Measurements from ENCODE around the gene PER3.

The PER3 gene

DNA sequence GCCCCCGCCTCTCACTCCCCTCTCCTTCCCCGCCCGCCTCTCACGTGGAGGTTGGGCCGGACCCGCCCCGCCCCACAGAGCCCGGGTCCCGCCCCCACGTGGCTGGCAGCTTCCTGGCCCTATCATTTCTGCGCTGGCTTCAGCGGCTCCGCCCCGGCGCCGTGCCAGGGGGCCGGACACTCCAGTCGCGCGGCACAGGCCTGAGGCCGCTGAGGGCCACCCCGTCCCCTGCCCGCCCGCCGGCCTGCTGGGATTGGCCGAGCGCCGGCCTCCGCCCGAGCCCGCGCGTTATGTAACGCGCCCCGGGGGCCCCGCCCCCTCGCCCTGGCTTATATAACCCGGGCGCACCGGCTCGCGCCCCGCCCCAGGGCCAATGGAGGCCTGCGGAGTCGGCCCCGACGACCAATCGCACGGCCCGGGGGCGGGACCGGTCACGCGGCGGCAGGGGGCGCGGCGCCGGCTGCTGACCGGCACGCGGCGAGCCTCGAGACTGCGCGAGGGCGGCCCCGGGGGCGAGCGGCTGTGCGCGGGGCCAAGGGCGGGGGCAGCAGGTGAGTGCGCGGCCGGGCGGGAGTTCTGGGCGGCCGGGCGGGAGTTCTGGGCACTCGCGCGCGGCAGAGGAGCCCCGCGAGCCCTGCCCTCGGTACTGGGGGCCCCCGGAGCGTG lies at the start of gene PER3:
Gene PER3, plus strand, starts transcription at position 466 of the 666 bp plus-strand sequence. CDS start 587 bp downstream, outside the sequence.
- H3K4me3 ChIP-seq (ENCODE audit: low read length), result peak within 1 kb of the TSS; percentile 47; the same call in 1 of the 2 replicates
- H3K27me3 ChIP-seq (ENCODE audit: control insufficient read depth, insufficient read depth, low read length), result no peaks in the 10 kb centered on the region
- no peaks in the 10 kb centered on the region for H3K9me3 ChIP-seq (ENCODE audit: control insufficient read depth, insufficient read depth, low read length)
- peak; percentile 82 for DNase-seq (ENCODE audit: low read depth, low spot score)
- no peaks in the 10 kb centered on the region for H3K4me1 ChIP-seq (ENCODE audit: control insufficient read depth, insufficient read depth, low read length)
- no peak within 1 kb of the TSS for H3K27ac ChIP-seq (ENCODE audit: low read length)
- no CpG with 5 or more reads among the region's 90 CpGs for whole genome bisulfite sequencing (ENCODE audit: insufficient coverage, insufficient read length)
- H3K36me3 ChIP-seq (ENCODE audit: control insufficient read depth, insufficient read depth, low read length), result no peaks in the 10 kb centered on the region; the same call in 1 of the 2 replicates

DNA sequence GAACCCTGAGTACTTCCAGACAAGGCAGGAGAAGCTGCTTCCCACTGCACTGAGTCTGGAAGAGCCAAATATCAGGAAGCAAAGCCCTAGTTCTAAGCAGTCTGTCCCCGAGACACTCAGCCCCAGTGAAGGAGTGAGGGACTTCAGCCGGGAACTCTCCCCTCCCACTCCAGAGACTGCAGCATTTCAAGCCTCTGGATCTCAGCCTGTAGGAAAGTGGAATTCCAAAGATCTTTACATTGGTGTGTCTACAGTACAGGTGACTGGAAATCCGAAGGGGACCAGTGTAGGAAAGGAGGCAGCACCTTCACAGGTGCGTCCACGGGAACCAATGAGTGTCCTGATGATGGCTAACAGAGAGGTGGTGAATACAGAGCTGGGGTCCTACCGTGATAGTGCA lies 46.0 kb upstream of the PER3 start:
- no CpG with 5 or more reads among the region's 6 CpGs for WGBS (ENCODE audit: insufficient coverage, insufficient read length)
- H3K4me1 ChIP-seq (ENCODE audit: control insufficient read depth, insufficient read depth, low read length), result no peaks in the 10 kb centered on the region
- H3K36me3 ChIP-seq (ENCODE audit: control insufficient read depth, insufficient read depth, low read length), result 0 out of 2 replicates have a peak, but pooled peaks cover 3% of the 10 kb centered on the region
- no peak overlapping the region for H3K27ac ChIP-seq (ENCODE audit: low read length)
- H3K4me3 ChIP-seq (ENCODE audit: low read length), result no peak overlapping the region
- DNase-seq (ENCODE audit: low read depth, low spot score), result no peak
- no peaks in the 10 kb centered on the region for H3K27me3 ChIP-seq (ENCODE audit: control insufficient read depth, insufficient read depth, low read length)
- H3K9me3 ChIP-seq (ENCODE audit: control insufficient read depth, insufficient read depth, low read length), result no peaks in the 10 kb centered on the region

DNA sequence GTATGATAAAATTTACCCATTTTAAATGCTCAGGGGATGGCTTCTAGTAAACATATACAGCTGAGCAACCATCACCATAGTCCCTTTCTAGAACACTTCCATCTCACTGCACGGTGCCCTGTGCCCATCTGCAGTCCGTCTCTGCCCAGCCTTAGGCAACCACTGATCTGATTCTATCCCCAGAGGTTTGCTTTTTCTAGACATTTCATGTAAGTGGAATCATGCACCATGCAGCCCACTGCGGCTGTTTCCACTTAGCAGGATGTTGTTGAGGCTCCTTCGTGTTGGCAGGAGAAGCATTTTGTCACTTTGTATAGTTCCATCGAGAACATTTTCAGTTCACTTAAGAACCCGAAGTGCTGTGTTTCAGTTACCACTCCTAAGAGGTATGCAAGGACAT lies 40.7 kb upstream of the PER3 start:
- WGBS (ENCODE audit: insufficient coverage, insufficient read length), result no CpG with 5 or more reads among the region's 6 CpGs
- Histone ChIP-seq H3K27me3 (ENCODE audit: control insufficient read depth, insufficient read depth, low read length) (no peaks in the 10 kb centered on the region), H3K4me3 (ENCODE audit: low read length) (no peak overlapping the region), H3K36me3 (ENCODE audit: control insufficient read depth, insufficient read depth, low read length) (no peaks in the 10 kb centered on the region; the same call in 1 of the 2 replicates), H3K9me3 (ENCODE audit: control insufficient read depth, insufficient read depth, low read length) (no peaks in the 10 kb centered on the region), H3K4me1 (ENCODE audit: control insufficient read depth, insufficient read depth, low read length) (no peaks in the 10 kb centered on the region), H3K27ac (ENCODE audit: low read length) (no peak overlapping the region)
- DNase-seq (ENCODE audit: low read depth, low spot score), result no peak

DNA sequence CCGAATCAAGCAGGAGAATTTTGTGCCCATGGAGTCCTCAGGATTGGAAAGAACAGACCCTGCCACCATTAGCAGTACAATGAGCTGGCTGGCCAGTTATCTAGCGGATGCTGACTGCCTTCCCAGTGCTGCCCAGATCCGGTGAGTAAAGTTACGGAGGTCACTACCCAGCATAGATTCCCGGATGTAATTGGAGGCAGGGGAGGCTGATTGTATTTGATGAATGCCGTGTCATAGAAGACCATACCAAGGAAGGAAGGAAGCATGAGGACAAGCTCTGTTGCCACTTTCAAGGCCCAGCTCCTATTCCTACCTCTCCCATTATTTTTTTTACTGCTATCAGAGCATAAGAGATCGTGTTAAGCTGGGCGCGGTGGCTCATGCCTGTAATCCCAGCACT lies 39.2 kb upstream of the PER3 start:
- WGBS (ENCODE audit: insufficient coverage, insufficient read length), result no CpG with 5 or more reads among the region's 9 CpGs
- Histone ChIP-seq H3K4me3 (ENCODE audit: low read length) (no peak overlapping the region), H3K27ac (ENCODE audit: low read length) (no peak overlapping the region), H3K27me3 (ENCODE audit: control insufficient read depth, insufficient read depth, low read length) (no peaks in the 10 kb centered on the region), H3K36me3 (ENCODE audit: control insufficient read depth, insufficient read depth, low read length) (no peaks in the 10 kb centered on the region; the same call in 1 of the 2 replicates), H3K9me3 (ENCODE audit: control insufficient read depth, insufficient read depth, low read length) (no peaks in the 10 kb centered on the region), H3K4me1 (ENCODE audit: control insufficient read depth, insufficient read depth, low read length) (no peaks in the 10 kb centered on the region)
- DNase-seq (ENCODE audit: low read depth, low spot score), result no peak

DNA sequence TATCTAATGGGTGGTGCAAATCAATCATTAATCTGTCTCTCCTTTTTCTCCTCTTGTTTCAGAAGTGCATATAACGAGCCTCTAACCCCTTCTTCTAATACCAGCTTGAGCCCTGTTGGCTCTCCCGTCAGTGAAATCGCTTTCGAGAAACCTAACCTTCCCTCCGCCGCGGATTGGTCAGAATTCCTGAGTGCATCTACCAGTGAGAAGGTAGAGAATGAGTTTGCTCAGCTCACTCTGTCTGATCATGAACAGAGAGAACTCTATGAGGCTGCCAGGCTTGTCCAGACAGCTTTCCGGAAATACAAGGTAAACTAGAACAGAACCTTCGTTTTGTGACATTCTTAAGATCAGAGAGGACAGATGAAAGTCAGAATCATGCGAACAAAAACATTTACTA lies 38.3 kb upstream of the PER3 start:
- no peaks in the 10 kb centered on the region for H3K4me1 ChIP-seq (ENCODE audit: control insufficient read depth, insufficient read depth, low read length)
- H3K27ac ChIP-seq (ENCODE audit: low read length), result no peak overlapping the region
- H3K4me3 ChIP-seq (ENCODE audit: low read length), result no peak overlapping the region
- WGBS (ENCODE audit: insufficient coverage, insufficient read length), result no CpG with 5 or more reads among the region's 10 CpGs
- DNase-seq (ENCODE audit: low read depth, low spot score), result no peak
- H3K27me3 ChIP-seq (ENCODE audit: control insufficient read depth, insufficient read depth, low read length), result no peaks in the 10 kb centered on the region
- H3K36me3 ChIP-seq (ENCODE audit: control insufficient read depth, insufficient read depth, low read length), result no peaks in the 10 kb centered on the region; the same call in 1 of the 2 replicates
- no peaks in the 10 kb centered on the region for H3K9me3 ChIP-seq (ENCODE audit: control insufficient read depth, insufficient read depth, low read length)

DNA sequence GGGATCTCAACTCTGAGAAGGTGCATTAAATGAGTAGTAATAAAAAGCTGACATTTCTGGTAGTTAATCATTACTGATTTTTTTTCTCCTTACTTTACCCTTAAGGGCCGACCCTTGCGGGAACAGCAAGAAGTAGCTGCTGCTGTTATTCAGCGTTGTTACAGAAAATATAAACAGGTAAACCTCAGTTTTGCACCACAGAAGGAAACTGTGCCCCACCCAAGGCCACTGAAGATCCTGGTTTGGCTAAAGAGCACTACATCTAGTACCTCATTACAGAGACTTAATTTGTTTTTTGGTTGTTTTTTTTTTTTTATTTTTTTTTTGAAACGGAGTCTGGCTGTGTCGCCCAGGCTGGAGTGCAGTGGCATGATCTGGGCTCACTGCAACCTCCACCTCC lies 36.5 kb upstream of the PER3 start:
- no peak for DNase-seq (ENCODE audit: low read depth, low spot score)
- Histone ChIP-seq H3K9me3 (ENCODE audit: control insufficient read depth, insufficient read depth, low read length) (no peaks in the 10 kb centered on the region), H3K4me1 (ENCODE audit: control insufficient read depth, insufficient read depth, low read length) (no peaks in the 10 kb centered on the region), H3K27me3 (ENCODE audit: control insufficient read depth, insufficient read depth, low read length) (no peaks in the 10 kb centered on the region), H3K36me3 (ENCODE audit: control insufficient read depth, insufficient read depth, low read length) (no peaks in the 10 kb centered on the region; the same call in 1 of the 2 replicates), H3K27ac (ENCODE audit: low read length) (no peak overlapping the region), H3K4me3 (ENCODE audit: low read length) (no peak overlapping the region)
- no CpG with 5 or more reads among the region's 5 CpGs for WGBS (ENCODE audit: insufficient coverage, insufficient read length)

DNA sequence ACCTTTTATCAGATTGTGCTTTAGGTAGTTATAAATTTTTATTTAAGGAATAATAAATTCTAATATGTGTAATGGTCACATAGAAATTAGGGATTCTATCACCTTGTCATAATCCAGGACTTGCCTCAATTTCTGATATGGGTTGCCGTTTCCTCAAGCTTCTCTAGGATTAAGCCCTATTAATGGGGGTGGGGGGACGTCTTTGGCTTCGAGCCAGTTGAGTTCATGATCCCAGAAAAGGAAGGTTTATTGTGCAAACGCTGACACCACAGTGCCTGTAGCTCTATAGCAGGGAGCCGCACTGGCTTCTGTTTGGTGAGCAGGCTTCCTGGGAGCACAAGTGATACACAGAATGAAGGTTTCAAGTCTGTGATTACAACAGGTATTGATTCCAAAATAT lies 35.0 kb upstream of the PER3 start:
- Histone ChIP-seq H3K27ac (ENCODE audit: low read length) (no peak overlapping the region), H3K36me3 (ENCODE audit: control insufficient read depth, insufficient read depth, low read length) (no peaks in the 10 kb centered on the region; the same call in 1 of the 2 replicates), H3K4me3 (ENCODE audit: low read length) (no peak overlapping the region), H3K27me3 (ENCODE audit: control insufficient read depth, insufficient read depth, low read length) (no peaks in the 10 kb centered on the region), H3K4me1 (ENCODE audit: control insufficient read depth, insufficient read depth, low read length) (no peaks in the 10 kb centered on the region; the same call in 1 of the 2 replicates), H3K9me3 (ENCODE audit: control insufficient read depth, insufficient read depth, low read length) (no peaks in the 10 kb centered on the region)
- no peak for DNase-seq (ENCODE audit: low read depth, low spot score)
- no CpG with 5 or more reads among the region's 5 CpGs for WGBS (ENCODE audit: insufficient coverage, insufficient read length)

DNA sequence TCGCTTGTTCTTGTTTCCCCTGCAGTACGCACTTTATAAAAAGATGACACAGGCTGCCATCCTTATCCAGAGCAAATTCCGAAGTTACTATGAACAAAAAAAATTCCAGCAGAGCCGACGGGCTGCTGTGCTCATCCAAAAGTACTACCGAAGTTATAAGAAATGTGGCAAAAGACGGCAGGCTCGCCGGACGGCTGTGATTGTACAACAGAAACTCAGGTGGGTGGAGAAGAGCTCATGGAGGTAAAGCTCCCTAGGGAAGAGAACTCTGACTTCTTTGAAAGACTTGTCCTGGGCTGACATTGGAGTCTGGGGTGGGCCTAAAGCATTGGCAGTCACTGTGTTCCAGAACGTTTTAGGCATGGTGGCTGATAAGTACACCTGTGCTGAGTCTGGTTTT lies 32.9 kb upstream of the PER3 start:
- no peak for DNase-seq (ENCODE audit: low read depth, low spot score)
- H3K27me3 ChIP-seq (ENCODE audit: control insufficient read depth, insufficient read depth, low read length), result no peaks in the 10 kb centered on the region
- no CpG with 5 or more reads among the region's 11 CpGs for WGBS (ENCODE audit: insufficient coverage, insufficient read length)
- no peaks in the 10 kb centered on the region for H3K9me3 ChIP-seq (ENCODE audit: control insufficient read depth, insufficient read depth, low read length)
- no peaks in the 10 kb centered on the region; the same call in 1 of the 2 replicates for H3K4me1 ChIP-seq (ENCODE audit: control insufficient read depth, insufficient read depth, low read length)
- no peaks in the 10 kb centered on the region for H3K36me3 ChIP-seq (ENCODE audit: control insufficient read depth, insufficient read depth, low read length)
- no peak overlapping the region for H3K4me3 ChIP-seq (ENCODE audit: low read length)
- no peak overlapping the region for H3K27ac ChIP-seq (ENCODE audit: low read length)

DNA sequence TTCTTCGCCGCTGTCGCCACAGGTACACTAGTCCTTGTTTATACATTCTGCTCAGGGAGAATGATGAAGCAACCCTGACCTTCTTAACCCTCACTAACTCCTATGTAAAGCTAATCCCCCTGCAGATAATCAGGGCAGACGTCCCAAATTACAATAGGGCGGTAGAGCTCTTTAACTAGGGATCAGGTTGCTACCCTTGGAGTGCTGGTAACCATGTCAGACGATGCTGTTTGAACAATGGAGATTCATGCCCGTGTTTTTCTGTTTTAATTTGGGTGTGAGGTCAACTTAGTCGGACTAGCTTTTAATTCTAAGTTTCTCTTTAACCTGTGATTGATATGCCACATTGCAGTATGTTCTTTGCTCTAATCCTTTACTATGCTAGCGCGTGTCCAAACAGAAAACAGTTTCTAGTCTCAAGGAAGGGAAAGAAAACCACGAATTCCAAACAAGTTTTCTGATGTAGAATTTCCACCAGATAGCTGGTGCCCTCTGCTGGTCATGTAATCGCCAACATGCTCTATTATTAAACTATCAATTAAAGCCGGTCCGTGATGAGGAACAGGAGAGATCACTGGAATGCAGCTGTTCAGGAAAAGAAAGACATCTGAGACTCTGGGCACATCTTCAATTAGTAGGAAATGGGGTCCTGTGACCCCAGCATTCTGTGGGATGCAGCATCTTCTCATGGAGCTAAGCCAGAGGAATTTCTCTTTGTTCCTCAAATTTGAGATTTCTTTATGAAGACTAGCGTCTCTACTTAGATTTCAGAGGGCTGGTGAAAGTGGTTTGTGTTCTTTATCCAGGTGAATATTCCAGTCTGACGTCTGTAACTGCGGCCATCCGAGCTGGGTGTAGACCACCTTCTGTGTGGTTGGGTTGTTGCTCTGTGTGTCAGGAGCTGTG lies 31.3 kb upstream of the PER3 start:
- DNase-seq (ENCODE audit: low read depth, low spot score), result peak; percentile 64
- no peak overlapping the region for H3K27ac ChIP-seq (ENCODE audit: low read length)
- H3K9me3 ChIP-seq (ENCODE audit: control insufficient read depth, insufficient read depth, low read length), result no peaks in the 10 kb centered on the region
- no peaks in the 10 kb centered on the region for H3K36me3 ChIP-seq (ENCODE audit: control insufficient read depth, insufficient read depth, low read length)
- no peaks in the 10 kb centered on the region; the same call in 1 of the 2 replicates for H3K4me1 ChIP-seq (ENCODE audit: control insufficient read depth, insufficient read depth, low read length)
- no peaks in the 10 kb centered on the region for H3K27me3 ChIP-seq (ENCODE audit: control insufficient read depth, insufficient read depth, low read length)
- H3K4me3 ChIP-seq (ENCODE audit: low read length), result no peak overlapping the region
- no CpG with 5 or more reads among the region's 18 CpGs for WGBS (ENCODE audit: insufficient coverage, insufficient read length)

DNA sequence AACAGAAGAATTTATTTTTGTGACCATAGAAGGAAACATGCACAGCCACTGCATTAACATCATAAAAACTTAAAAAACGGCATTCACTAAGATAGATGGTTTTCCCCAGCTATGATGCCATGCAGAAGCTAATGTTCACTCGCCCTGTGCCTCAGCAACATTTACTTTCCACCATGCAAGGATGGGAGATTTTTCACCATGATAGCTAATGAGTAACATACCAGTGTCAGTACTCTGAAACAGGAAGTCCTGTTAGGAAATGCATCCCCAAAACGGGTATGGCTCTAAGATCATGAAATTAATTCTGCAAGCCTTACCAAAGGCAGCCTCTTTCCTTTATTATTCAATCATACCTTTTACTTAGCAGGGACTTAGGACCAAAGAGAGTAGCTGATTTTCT lies 30.4 kb upstream of the PER3 start:
- Histone ChIP-seq H3K27ac (ENCODE audit: low read length) (no peak overlapping the region), H3K36me3 (ENCODE audit: control insufficient read depth, insufficient read depth, low read length) (no peaks in the 10 kb centered on the region), H3K9me3 (ENCODE audit: control insufficient read depth, insufficient read depth, low read length) (no peaks in the 10 kb centered on the region), H3K4me3 (ENCODE audit: low read length) (no peak overlapping the region), H3K27me3 (ENCODE audit: control insufficient read depth, insufficient read depth, low read length) (no peaks in the 10 kb centered on the region), H3K4me1 (ENCODE audit: control insufficient read depth, insufficient read depth, low read length) (no peaks in the 10 kb centered on the region; the same call in 1 of the 2 replicates)
- no CpG with 5 or more reads among the region's 3 CpGs for WGBS (ENCODE audit: insufficient coverage, insufficient read length)
- no peak for DNase-seq (ENCODE audit: low read depth, low spot score)

All from iPS DF 6.9 (cell line).